ENCODE measurements around the gene PLAU. TPM values are rescaled to one million over a fixed set of nuclear protein-coding genes. Genes with fewer than 3 reads are reported as not detected.
A peak's percentile ranks its signal among the peaks of the same experiment; 100 is the strongest.

The PLAU gene
- total and polyA plus RNA-seq, 9 of the 15 experiments (the other 6 are each of a cell fraction or from before 2014, with no cell fraction given), result 2.1 to 16.9 (median 3.3) TPM

DNA sequence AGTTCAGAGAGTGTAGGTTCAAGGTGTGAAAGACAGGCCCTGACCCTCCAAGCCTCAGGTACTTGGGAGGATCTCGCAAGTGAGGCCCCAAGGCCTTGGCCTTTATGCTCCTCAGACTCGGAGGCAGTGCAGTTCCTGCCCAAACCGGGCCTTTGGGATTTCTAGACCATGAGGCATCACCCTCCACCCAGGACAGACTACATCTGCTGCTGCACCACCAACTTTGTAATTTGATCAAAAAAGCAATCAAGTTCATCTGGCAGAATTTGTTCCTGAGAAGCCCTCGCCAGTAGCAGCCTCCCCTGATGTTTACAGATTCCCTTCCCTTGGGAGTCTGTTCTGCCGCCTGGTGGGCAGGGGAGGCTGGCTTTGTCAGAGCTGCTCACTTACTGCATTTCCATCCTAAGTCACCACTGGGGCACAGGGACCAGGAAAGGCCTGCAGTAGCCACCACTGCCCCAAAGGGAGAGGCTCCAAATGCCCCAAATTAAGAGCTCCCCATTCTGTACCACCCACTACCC, 38.7 kb upstream of the PLAU start (continued):
- TF ChIP-seq CBX2 (IDR thresholded peaks at IDR 0.05; ENCODE audit: insufficient read depth, low read length, poor library complexity, severe bottlenecking), result no peak

DNA sequence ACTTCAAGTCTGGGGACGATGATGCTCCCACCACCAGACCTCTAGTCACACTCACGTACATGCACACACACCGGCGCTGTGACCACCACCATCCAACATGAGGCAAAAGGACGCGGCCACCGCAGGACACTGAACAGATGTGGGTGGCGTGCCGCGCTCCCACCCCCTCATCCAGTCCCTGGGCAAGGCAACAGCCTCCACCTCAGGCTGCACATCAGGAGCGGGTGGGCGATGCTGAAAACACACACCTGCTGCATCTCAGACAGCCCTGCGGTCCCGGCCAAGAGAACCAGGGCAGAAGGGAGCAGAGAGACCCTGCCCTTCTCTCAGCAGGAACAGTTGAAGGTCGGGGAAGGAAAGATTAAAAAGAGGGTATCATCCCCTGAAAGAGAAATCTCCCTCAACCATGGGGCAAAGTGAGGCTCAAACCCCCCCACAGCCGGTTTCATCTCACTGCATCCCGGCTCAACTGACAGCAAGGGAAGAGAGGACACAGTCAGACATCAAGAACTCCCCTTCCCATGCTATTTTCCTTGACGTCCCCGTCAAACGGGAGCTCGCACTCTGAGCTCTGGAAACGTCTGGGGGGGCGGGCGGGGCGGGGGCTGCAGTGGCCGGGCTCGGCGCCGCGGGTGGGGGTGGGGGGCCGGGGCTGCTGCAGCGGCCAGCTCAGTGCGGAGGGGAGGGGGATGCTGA, 37.6 kb upstream of the PLAU start:
- H3K9me3 ChIP-seq (replicated peaks; ENCODE audit: control insufficient read depth, insufficient read depth, low read depth, low read length), result no peaks in the 10 kb centered on the region
- FAIRE-seq (no peak), DNase-seq (ENCODE audit: extremely low read depth in 1 of 4, low spot score in 3 of 4) (no peak), ATAC-seq (no peak)
- intact Hi-C loops (cut with micrococcal nuclease), result no loop called here
- no peak overlapping the region for H3K27ac ChIP-seq (ENCODE audit: extremely low read depth, low read depth, low read length)
- ChIA-PET POLR2A (interaction anchor here (0.6 to 1.0 kb wide), 5 partner anchors 18 to 225 kb away, joined by 3 read pairs; a partner anchor contains a TSS), CTCF (ENCODE audit: low intra/inter-chr PET ratio) (no interaction called here)
- peaks cover 48% of the 10 kb centered on the region for H3K36me3 ChIP-seq (ENCODE audit: control insufficient read depth, insufficient read depth, low read length)
- WGBS (ENCODE audit: insufficient coverage, low coverage, missing lambda C conversion rate), result 46% methylated on average over 29 of the region's 33 CpGs
- H3K4me1 ChIP-seq (replicated peaks in 1 of 2; ENCODE audit: control insufficient read depth in 2 of 2, insufficient read depth in 2 of 2, low read length in 2 of 2), result peaks cover 20 to 29% of the 10 kb centered on the region in 2 experiments; a peak in 4 of 5 replicates
- H3K4me2 ChIP-seq (ENCODE audit: insufficient read depth, low read length), result peak overlapping the region; percentile 47
- H3K27me3 ChIP-seq (ENCODE audit: control insufficient read depth in 2 of 2, insufficient read depth in 2 of 2, low read length in 2 of 2), result no peaks in the 10 kb centered on the region
- no peaks in the 10 kb centered on the region for H3K9me1 ChIP-seq (ENCODE audit: control insufficient read depth, insufficient read depth, low read length)
- H3K79me2 ChIP-seq (ENCODE audit: control insufficient read depth, insufficient read depth, low read length), result peaks cover 18% of the 10 kb centered on the region
- in situ Hi-C loops (cut with MboI), result loop anchor here (10.0 kb wide), 1 partner anchor 338 kb away; no protein-coding TSS in a partner anchor
- no TSS peak for BruUV-seq (replicated peaks)
- no peak overlapping the region for H2AFZ ChIP-seq (ENCODE audit: low read depth, low read length)
- peak overlapping the region in 1 of 2 experiments; percentile 81; a peak in 2 of 4 replicates for H3K9ac ChIP-seq (ENCODE audit: insufficient read depth in 1 of 2, low read depth in 2 of 2, low read length in 2 of 2)
- peaks cover 9% of the 10 kb centered on the region; the same call in 1 of the 2 replicates for H4K20me1 ChIP-seq (replicated peaks; ENCODE audit: control insufficient read depth, insufficient read depth, low read length)
- peak overlapping the region; percentile 75; the same call in 1 of the 2 replicates for H3K4me3 ChIP-seq
- TF ChIP-seq XRCC3 (IDR thresholded peaks at IDR 0.05) (no peak), PHF8 (IDR thresholded peaks at IDR 0.05; ENCODE audit: borderline replicate concordance, low read length) (no peak), ZNF143 (CRISPR knock-in tag; IDR thresholded peaks at IDR 0.05) (no peak), RAD51 (IDR thresholded peaks at IDR 0.05; ENCODE audit: borderline replicate concordance, low read depth) (no peak), EGR1 (conservative IDR thresholded peaks at IDR 0.05) (0 out of 2 replicates have a peak, but pooled peaks have one; percentile 21), ZNF124 (CRISPR knock-in tag; IDR thresholded peaks at IDR 0.05) (no peak), ZNF165 (CRISPR knock-in tag; IDR thresholded peaks at IDR 0.05; ENCODE audit: borderline replicate concordance) (no peak), POLR2G (IDR thresholded peaks at IDR 0.05; ENCODE audit: low read depth, low read length) (peak; percentile 39; the same call in 1 of the 2 replicates), CBFB (CRISPR knock-in tag; IDR thresholded peaks at IDR 0.05) (no peak), RBFOX2 (IDR thresholded peaks at IDR 0.05; ENCODE audit: low read depth, low read length) (peak; percentile 68), ARID3A (IDR thresholded peaks at IDR 0.05; ENCODE audit: borderline replicate concordance, low read depth, low read length) (no peak)
- TF ChIP-seq, protein P1, sequence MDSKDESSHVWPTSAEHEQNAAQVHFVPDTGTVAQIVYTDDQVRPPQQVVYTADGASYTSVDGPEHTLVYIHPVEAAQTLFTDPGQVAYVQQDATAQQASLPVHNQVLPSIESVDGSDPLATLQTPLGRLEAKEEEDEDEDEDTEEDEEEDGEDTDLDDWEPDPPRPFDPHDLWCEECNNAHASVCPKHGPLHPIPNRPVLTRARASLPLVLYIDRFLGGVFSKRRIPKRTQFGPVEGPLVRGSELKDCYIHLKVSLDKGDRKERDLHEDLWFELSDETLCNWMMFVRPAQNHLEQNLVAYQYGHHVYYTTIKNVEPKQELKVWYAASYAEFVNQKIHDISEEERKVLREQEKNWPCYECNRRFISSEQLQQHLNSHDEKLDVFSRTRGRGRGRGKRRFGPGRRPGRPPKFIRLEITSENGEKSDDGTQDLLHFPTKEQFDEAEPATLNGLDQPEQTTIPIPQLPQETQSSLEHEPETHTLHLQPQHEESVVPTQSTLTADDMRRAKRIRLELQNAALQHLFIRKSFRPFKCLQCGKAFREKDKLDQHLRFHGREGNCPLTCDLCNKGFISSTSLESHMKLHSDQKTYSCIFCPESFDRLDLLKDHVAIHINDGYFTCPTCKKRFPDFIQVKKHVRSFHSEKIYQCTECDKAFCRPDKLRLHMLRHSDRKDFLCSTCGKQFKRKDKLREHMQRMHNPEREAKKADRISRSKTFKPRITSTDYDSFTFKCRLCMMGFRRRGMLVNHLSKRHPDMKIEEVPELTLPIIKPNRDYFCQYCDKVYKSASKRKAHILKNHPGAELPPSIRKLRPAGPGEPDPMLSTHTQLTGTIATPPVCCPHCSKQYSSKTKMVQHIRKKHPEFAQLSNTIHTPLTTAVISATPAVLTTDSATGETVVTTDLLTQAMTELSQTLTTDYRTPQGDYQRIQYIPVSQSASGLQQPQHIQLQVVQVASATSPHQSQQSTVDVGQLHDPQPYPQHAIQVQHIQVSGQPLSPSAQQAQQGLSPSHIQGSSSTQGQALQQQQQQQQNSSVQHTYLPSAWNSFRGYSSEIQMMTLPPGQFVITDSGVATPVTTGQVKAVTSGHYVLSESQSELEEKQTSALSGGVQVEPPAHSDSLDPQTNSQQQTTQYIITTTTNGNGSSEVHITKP (IDR thresholded peaks at IDR 0.05; ENCODE audit: partially characterized antibody), result no peak

All from K562 (cell line).